ENCODE data around the gene MARVELD1.

DNA sequence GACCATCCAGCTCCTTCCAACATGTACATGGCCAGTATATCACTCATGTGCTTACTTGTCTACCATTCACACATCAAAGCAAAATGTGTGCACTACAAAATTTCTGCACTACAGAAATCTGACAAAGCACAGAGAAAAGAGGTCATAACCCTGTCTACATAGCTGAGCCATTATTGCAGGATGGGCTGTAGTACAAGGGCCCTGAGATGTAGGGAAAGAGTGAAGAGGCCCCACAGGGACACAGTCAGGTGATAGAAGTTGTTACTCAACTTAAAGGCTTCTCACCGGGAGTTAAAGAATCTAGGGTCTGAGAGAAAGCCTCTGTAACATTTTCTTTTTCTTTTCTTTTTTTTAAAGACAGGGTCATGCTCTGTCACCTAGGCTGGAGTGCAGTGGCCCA is 44.0 kb upstream of the MARVELD1 start:
- TF ChIP-seq CTCF (IDR thresholded peaks at IDR 0.05), result no peak
- TF ChIP-seq ZFX (IDR thresholded peaks at IDR 0.05; ENCODE audit: borderline replicate concordance), result no peak
